NCI-H2196 treated with DMSO at 0.1 percent for 48 hours (cell line): ENCODE results near the gene SAP30BP.

Experiments used
- DNase-seq: peaks from one replicate; lab custom pipeline; 2025; ENCODE audit not compliant: unreplicated experiment; lab: John Stamatoyannopoulos, UW

Gene SAP30BP

GRCh38 chr17:75684924-75685323 is 17.8 kb downstream of the SAP30BP start:
- DNase-seq: no peak

GRCh38 chr17:75685499-75685898 is 18.4 kb downstream of the SAP30BP start:
- no peak for DNase-seq

GRCh38 chr17:75688209-75688825 is 21.2 kb downstream of the SAP30BP start:
- no peak for DNase-seq

GRCh38 chr17:75689441-75689873 is 22.3 kb downstream of the SAP30BP start:
- DNase-seq: no peak

DNA sequence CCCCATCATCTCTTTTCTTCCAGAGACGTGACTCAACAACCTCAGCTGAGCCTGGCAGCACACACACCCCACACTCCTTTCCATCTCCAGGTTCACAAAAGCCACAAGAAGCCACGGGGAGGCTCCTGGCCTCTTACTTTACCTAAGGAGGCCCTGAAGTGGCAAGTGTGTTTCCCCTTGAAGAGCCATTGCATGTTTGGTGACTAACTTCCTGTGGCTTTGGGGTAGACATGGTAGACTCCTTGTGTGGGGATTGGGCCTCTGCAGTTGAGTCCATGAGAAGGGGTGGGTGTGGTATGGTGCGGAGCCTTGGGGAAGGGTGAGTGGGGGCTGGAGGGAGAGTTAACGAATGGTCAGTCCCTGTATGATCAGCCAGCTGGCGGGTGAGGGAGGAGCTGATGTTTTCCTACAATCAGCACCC is 24.2 kb downstream of the SAP30BP start:
- no peak for DNase-seq

DNA sequence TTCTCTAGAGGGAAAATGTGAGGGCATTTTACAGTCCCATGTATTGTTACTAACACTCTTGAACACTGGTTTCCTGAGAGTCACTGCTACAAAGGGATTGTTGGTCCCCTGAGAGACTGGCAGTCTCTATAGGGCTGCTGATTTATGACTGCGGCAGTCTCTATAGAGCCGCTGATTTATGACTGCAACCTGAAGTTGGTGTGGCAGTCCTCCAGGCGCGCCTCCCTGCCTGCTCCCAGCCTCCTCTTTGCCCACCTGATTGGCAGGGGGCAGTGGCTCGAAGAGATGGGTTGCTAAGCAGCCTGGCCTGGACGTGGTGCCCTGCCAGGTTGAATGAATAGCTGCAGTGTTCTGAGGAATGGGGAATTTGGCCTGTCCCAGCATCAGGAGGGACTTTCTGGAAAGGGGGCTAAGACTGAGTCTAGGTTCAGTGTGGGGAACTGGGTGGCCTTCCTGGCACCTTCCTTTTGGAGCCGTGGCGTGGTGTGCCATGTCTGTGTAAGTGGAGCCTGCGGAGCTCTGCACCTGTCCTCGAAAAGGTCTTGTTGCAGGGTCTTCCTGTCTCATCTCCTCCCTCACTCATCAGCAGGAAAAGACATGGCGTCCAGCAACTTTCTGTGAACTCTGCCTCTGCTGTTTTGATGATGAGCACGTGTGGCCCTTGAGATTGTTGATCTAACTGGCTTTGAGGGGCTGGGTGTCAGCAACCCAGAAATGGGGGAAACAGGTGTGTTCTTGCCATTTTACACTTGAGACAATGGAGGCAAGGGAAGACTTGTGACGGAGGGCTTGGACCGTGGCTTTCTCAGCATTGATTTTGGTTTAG is 24.9 kb downstream of the SAP30BP start:
- DNase-seq: no peak

- DNase-seq: no peak
These were observed 25.8 kb downstream of the SAP30BP start for GRCh38 chr17:75692976-75693375.

- DNase-seq: peak; percentile 25
These were observed 26.7 kb downstream of the SAP30BP start for GRCh38 chr17:75693500-75694481.

DNA sequence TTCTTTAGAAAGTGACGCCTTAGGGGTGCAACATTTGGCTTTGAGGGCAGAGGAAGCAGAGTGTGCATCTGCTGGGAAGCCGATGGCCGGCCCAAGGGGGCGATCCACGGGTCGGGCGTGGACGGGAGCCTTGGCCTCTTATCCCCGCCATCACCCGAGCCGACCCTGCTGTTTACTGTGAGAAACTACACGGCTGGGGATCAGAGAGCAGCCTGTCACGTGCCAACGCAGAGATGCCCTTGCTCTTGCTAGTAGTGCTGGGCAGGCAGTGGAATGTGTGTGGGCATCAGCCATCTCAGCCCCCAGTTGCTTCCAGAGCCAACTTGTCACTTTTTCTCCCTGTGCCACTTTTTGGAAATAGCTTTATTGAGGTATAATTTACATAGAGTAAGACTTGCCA is 27.4 kb downstream of the SAP30BP start:
- DNase-seq: no peak

- DNase-seq: no peak
These were observed 28.1 kb downstream of the SAP30BP start for GRCh38 chr17:75695141-75695829.

DNA sequence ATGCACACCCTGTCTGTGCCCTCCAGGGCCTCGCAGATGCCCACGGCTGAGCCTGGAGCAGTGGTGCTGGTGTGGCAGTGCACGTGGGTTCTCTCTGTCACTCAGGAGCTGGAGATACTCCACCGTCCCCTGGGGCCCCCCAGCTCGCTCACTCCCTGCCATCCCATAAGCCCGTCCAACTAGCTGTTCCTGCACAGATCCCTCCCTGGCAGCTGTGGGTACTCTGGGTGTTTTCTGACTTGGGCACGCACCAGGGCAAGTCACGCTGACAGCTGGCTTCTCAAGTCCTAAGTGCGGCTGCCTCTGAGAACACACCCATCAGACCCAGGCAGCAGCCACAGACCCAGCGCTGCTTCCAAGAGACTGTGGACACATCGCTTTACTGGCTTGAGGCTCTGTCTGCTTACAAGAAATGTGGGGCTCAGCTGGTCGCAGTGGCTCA is 28.7 kb downstream of the SAP30BP start:
- no peak for DNase-seq

DNA sequence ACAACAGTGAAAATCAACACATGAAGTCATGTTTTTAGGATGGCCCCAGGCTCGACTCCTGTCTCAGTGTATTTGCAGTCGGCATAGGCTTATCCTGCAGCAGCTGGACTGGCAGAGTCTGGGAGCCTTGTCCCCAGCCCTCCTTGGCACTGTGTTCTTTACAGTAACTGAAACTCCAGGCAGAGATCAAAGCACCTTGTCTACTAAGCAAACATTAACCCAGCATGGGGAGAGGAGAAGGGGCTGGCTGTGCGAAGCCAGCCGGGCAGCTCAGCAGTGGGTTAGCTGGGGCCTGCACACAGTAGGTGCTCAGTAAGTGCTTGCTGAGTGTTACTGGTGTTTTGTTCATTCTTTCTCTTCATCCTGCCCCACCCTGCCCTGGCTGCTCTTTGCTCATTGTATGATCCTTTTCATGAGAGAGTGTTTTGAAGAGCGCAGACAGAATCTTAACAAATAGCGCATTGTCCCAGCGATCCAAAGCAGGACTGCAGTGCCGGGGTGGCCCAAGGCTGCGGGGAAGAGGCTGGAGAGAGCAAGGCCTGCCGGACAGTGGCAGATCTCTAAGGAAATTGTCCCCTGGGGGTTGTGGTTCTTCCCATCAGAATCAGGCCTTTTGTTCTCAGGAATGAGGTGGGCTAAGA is 30.6 kb downstream of the SAP30BP start:
- peak; percentile 33 for DNase-seq

- no peak for DNase-seq
These were observed 31.5 kb downstream of the SAP30BP start for GRCh38 chr17:75698659-75699058.

- DNase-seq: no peak
These were observed 34.1 kb downstream of the SAP30BP start for GRCh38 chr17:75701288-75701687.

- no peak for DNase-seq
These were observed 36.1 kb downstream of the SAP30BP start for GRCh38 chr17:75703191-75703590.

GRCh38 chr17:75703591-75703990 is 36.5 kb downstream of the SAP30BP start:
- no peak for DNase-seq

DNA sequence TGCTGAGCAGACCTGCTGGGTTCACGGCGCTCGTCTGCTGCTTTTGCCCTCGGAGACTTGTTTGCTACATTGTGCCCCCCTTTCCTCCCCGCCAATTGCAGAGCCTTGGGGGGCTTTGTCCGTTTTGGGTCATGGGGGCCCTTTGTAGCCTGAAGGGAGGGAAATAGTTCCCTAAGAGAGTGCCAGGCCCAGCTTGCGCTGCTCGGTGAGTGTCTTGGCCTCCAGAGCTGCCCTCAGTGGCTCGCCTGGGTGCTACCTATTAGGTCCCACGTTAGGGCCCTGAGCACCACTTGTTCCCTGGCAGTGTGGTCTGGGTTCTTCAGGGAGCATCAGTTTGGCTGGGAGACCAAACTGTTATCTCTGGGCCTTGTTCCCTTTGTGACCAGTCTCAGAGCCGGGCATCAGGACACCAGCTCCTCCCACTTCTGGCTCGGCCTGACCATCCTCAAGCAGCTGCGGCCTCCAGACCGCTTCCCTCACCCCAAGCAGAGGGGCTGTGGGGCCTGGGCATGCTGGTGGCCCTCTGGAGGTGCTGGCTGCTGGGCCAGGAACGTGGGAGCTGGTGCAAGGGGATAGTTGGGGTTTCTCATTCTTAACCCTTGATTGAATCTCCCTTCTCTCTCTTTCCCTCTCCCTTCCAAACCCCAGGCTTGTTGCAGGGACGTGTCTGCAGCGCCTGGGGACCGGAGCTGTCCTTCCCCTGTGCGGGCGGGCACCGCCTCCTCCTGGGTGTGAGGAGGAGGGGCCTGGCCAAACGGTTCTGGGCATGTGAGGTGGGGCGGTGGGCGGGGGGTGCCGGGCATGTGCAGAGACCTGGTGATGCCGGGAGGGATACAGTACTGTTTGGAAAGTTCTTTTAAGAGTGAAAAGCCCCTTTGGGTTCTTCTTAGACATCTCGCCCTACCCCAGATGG is 38.1 kb downstream of the SAP30BP start:
- DNase-seq: no peak

DNA sequence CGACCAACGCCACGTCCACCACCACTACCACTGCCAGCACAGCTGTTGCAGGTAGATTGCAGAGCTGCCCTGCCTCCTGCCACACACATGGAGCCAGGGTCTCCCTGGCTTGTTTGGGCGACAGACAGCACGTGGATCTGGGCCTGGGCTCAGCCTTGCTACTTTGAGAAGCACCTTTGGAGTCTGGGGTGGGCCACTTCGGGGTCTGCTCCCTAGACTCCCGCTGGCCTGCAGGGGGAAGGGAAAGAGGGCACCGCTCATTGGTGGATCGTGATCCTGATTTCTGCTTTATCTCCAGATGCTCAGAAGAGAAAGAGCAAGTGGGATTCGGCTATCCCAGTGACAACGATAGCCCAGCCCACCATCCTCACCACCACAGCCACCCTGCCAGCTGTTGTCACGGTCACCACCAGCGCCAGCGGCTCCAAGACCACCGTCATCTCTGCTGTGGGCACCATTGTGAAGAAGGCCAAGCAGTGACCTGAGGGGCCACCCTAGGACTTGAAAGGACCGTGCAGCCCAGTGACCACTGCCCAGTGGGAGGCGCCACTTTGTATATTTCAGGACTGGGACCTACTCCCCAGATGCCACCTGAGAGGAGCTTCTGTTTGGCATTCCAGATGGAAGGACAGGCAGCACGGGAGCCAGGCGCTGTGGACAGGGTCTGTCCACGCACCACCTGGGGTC is 39.0 kb downstream of the SAP30BP start:
- DNase-seq: no peak
